Activated CD4-positive, alpha-beta T cell treated with anti-CD3 and anti-CD28 coated beads, Interleukin-10, Interleukin-2, amounts not matched to agents 100 ng/mL and 50 ng/mL, durations not matched to agents 16 hours and 8 hours (primary cell): ENCODE results near the gene AMIGO3.
A peak's percentile ranks its signal among the peaks of the same experiment; 100 is the strongest.
"Not testable (repeated sequence)": the region's sequence is repeated elsewhere in the genome, so short reads cannot be mapped to it uniquely, and the experiment has no call there.

Experiments
- DNase-seq: peaks from one replicate; pipeline ENCODE4 v3.0.0-alpha.2; 2020

Gene AMIGO3, protein sequence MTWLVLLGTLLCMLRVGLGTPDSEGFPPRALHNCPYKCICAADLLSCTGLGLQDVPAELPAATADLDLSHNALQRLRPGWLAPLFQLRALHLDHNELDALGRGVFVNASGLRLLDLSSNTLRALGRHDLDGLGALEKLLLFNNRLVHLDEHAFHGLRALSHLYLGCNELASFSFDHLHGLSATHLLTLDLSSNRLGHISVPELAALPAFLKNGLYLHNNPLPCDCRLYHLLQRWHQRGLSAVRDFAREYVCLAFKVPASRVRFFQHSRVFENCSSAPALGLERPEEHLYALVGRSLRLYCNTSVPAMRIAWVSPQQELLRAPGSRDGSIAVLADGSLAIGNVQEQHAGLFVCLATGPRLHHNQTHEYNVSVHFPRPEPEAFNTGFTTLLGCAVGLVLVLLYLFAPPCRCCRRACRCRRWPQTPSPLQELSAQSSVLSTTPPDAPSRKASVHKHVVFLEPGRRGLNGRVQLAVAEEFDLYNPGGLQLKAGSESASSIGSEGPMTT

DNA sequence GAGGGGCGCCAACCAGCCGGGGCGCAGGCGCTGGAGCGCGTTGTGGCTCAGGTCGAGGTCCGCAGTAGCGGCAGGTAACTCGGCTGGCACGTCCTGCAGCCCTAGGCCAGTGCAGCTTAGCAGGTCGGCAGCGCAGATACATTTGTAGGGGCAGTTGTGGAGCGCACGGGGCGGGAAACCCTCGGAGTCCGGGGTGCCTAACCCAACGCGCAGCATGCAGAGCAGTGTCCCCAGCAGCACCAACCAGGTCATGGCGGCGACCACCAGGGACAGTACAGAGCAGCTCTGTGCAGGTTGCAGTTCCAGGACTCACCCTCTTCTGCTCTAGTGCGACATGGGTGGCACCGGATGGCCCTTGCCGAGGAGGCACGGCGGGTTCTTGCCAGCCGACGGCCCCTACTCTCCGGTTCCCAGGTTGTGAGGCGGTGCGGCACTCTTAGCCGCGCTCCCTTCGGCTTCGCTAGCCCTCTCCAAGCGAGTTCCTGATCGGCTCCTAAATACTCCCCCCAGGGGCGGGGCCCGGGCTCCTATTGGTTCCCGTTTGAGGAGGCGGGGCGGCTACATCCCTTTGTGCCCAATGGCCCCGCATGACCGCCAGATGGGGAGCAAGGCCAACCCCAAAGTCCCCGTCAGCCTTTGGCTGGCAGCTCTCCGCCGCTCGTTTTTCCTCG is at the start of gene AMIGO3:
Gene AMIGO3 (minus strand): TSS at position 471 of the 671 bp plus-strand sequence. CDS start 219 bp downstream, at position 252.
- peak; percentile 94 for DNase-seq

DNA sequence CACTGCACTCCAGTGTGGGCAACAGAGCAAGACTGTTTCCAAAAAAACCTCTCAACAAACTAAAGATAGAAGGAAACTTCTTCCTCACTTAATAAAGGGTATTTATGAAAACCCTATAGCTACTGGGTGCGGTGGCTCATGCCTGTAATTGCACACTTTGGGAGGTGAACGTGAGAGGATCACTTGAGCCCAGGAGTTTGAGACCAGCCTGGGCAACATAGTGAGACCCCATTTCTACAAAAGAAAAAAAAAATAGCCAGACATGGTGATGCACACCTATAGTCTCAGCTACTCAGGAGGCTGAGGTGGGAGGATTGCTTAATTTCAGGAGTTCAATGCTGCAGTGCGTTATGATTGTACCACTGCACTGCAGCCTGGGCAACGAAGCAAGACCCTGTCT is 44.5 kb upstream of the AMIGO3 start:
- no peak for DNase-seq

DNA sequence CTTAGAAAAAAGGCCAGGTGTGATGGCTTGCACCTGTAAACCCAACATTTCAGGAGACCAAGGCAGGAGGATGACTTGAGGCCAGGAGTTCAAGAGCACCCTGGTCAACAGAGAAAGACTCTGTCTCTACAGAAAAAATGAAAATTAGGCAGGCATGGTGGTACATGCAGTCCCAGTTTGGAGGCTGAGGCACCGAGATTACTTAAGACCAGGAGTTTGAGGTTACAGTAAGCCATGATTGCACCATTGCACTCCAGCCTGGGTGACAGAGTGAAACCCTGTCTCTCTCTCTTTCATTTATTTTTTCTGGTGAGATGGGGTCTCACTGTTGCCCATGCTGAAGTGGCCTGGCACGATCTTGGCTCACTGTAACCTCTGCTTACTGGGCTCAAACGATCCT is 42.2 kb upstream of the AMIGO3 start:
- DNase-seq = no peak

DNA sequence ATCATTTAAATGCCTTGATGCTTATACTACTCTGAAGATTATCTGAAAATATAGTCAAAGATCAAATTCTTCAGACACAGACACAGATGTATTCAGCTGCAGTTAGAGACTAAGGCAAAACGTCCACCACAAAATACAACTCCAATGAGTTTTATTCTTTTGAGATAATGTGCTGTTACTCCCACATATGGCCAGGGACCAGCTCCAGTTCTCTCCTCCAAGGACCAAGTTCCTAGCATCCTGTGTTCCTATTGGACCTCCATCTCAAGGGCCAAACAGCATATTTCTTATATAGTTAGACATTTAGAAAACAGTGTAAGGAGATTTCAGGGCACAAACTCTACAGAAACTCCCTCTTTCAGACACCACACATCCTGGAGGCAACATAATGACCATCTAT is 39.7 kb upstream of the AMIGO3 start:
- no peak for DNase-seq

DNA sequence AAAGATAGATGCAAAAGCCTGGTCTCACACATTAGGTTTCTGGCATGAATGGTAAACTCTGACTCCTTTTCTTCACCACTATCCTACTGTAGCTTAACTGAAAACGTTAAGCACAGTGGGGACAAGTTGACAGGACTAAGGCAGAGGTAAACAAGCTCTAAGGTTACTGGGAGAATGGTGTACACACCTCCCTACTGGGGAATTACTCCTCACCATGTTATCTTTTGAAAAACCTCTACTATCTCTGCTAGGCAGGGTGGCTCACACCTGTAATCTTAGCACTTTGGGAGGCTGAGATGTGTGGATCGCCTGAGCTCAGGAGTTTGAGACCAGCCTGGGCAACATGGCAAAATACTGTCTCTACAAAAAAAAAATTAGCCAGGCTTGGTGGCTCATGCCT is 37.7 kb upstream of the AMIGO3 start:
- no peak for DNase-seq

DNA sequence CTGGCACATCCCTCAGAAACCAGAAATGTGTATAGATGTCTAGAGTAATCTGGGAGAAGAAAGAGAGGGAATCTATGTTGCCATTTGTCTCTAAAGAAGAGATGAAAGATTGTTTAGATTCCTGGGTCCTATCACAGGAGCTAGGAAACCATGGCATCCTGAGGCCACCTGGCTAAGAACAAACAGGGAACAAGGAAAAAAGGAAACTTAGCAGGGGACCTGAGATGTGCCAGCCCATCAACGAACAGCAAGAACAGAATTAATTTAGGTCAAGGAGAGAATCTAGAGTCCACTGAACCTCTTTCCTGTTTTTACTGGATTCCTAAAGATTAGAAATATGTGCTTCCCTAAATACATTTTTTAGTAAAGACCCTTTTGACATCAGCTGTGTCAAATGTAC is 36.6 kb upstream of the AMIGO3 start:
- no peak for DNase-seq

DNA sequence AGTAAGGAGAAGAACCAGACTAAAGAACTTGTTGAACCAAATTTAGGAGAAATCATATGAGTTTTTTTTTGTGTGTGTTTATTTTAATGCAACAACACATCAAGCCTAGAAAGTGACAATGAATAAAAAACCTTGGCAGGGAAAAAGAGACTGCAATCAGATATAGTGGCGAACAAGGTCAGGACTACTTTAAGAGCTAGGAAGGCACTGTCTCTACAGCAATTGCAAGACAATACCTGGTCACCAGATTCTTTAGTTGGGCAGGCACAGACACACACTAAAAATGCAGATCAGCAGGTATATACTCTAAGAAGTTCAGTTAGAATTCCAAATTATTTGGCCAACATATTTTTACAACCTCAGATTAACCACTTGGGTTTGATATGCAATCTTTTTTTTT is 35.1 kb upstream of the AMIGO3 start:
- DNase-seq = no peak

DNA sequence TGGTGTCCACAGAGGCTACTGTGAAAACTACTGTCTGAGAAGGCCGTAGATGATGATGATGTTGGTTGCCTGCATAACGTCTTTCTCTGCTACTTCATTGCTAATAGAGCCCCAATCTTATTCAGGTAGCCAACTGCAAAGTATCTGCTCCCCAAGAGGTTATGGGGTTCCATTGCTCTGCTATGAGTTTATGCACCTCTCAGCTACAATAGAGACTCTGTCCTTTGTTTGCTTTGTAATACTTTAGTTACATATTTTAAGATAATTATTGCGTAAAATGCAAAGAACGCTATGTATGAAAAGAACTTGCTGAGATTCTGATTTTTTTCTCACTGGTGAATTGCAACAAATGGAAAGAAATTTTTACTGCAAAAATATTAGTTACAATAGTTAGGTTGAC is 32.0 kb upstream of the AMIGO3 start:
- DNase-seq = no peak

DNA sequence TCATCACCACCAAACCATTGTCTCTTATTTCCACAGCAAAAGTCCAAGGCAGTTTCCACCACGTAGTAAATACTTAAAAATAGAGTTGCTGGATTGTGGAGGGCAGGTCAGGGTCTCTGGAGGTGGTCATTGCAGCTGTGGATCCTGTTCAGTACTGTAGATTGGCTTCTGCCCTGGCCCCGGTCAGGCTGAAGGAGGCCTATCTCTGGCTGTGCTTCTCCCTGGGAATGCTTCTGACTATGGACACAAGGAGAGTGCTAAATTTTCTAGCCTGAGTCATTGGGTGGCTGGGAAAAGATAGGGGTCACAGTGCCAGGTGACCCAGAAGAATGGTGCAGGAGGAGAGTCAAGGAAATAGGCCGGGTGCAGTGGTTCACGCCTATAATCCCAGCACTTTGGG is 30.6 kb upstream of the AMIGO3 start:
- no peak for DNase-seq

DNA sequence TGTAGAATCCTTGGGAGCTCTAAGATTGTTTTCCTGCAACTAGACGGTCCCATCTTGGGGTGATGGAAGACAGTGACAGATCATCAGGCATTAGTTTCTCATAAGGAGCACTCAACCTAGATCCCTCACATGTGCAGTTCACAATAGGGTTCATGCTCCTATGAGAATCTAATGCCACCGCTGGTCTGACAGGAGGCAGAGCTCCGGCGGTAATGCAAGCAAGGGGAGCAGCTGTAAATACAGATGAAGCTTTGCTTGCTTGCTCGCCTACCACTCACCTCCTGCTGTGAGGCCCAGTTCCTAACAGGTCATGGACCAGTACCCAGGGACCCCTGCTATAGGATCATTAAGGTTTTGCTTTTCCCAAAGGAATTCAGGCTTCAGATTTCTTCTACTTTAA is 29.4 kb upstream of the AMIGO3 start:
- DNase-seq = not testable (repeated sequence)

DNA sequence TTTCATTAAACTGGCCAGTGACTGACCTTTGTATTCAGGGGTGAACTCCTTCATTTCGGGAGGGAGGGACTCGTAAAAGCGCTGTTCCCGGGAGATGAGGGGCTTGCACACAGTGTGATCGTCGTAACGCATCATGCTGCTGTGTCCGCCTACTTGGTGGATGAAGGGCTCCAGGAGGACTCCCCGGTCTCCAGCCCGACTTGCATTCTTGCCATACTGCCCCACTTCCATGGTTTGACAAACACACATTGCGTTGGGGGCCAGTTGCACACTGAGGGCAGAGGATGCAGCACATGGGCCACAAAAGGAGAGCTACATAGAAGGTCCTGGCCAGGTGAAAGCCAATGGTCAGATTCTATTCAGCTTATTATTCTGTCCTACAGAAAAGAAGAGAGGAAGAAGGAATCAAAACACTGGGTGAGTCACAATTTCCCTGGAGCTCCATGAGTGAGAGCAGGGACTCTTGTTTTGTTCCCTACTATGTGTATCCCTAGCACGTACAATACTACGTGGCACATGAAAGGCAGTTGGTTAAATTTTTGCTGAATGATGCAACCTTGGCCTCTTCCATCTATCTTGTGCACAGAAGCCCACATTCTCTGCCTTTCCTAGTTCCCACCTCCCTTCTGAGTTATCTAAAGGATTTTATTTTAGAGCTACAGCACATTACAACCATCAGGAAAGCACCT is 28.5 kb upstream of the AMIGO3 start:
- no peak for DNase-seq

DNA sequence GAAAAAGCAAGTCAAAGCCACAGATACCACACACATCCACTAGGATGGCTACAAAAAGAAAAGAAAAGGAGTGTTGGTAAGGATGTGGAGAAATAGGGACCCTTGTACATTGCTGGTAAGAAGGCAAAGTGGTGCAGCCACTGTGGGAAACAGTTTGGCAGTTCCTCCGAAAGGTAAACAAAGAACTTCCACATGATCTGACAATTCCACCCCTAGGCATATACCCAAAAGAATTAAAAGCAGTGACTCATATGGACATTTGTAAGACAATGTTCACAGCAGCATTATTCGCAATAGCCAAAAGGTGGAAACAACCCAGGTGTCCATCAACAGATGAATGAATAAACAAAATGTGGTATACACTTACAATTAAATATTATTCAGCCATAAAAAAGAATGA is 26.5 kb upstream of the AMIGO3 start:
- no peak for DNase-seq

DNA sequence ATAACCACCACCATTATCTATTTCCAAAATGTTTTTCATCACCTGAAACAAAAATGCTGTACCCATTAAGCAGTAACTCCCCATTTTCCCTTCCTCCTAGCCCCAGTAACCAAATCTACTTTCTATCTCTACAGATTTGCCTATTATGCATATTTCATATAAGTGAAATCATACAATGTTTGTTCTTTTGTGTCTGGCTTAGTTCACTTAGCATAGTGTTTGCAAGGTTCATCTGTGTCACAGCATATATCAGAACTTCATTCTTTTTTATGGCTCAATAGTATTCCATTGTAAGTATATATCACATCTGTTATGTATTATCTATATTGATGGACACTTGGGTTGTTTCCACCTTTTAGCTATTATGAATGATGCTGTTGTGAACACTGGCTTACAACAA is 20.9 kb upstream of the AMIGO3 start:
- DNase-seq = no peak

DNA sequence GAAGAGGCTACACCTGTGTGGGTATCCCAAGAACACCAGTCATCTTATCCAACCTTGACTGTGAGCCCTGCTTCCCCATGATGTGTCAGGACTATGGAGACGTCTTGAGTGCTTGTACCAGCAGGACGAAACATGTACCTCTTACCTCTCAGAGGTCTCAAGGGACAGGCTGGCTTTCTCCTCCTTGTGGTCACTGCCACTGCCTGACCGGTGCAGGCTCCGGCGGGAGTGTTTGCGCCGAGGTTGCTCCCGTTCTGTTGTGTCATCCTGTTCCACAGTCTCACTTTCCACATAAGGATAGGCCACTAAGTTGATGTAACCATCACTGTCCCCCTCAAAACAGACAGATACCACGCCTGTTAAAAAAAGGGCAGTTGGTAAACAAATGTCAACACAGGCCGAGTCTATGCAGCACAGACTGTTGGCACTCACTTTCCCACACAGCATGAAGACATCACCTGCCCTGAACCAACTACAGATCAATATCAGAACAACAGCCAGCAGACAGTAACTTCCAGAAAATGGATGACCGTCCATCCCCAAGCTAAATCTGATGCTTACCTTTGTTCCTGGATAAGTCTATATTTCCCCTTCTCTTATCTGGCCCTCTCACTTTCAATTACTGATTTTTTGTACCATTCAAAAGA is 18.7 kb upstream of the AMIGO3 start:
- DNase-seq = no peak

DNA sequence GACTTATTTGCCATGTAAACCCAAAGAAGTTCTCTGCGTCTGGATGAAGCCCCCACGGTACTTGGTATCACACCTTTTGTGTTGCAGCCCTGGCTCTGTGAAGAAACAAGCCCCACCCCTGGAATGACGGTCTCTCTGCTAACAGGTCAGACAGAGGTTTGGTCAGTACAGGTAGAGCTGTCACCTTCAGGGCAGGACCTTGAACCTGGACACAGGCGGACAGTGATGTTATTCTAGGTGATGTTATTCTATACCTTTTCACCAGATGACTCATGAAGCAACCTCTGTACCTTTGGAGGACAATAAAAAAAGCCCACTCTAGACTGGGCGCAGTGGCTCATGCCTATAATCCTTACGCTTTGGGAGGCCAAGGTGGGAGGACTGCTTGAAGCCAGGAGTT is 15.3 kb upstream of the AMIGO3 start:
- no peak for DNase-seq

DNA sequence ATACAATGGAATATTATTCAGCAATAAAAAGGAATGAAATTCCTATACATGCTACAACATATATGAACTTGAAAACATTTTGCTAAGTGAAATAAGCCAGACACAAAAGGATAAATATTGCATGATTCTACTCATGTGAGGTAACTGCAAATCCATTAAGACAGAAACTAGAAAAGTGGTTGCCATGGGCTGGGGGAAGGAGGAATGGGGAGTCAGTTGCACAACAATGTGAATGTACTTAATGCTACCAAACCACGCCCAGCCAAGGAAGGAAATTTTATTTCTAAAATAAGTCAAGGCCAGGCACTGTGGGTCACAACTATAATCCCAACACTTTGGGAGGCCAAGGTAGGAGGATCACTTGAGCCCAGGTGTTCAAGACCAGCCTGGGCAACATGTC is 14.1 kb upstream of the AMIGO3 start:
- DNase-seq = no peak

DNA sequence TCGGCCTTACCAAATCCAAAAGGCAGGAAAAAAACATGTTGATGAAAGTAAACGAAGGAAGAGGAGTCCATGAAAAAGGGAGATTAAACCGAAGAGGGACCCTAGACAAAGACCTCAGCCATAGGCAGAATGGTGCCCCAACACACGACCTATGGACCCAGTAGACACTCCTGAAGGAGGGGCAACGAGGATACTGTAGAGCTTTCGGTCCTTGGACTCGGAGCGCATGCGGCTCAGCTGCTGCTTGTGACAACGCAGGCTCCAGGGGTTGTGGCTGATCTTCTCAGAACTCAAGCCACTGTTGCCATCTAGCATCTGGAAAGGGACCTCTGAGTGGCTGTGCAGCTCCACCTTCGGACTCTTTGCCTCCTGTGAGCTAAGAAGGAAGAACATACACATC is 13.1 kb upstream of the AMIGO3 start:
- DNase-seq = no peak

DNA sequence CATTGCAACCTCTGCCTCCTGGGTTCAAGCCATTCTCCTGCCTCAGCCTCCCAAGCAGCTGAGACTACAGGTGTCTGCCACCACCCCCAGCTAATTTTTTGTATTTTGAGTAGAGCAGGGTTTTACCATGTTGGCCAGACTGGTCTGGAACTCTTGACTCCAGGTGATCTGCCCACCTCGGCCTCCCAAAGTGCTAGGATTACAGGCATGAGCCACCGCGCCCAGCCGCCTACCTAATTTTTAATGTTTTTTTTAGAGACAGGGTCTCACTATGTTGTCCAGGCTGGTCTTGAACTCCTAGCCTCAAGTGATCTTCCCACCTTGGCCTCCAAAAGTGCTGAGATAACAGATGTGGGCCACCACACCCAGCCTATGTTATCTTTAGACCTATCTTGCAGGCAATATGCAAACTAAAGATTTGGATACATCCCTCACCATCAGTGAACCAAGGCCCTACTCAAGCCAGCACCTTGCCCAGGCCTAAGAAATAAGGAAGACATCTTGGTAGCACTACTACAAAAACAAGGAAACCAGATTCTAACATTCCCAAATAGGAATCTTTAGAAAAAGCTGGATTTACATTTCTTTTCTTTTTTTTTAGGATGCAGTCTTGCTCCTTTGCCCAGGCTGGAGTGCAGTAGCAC is 10.6 kb upstream of the AMIGO3 start:
- no peak for DNase-seq

DNA sequence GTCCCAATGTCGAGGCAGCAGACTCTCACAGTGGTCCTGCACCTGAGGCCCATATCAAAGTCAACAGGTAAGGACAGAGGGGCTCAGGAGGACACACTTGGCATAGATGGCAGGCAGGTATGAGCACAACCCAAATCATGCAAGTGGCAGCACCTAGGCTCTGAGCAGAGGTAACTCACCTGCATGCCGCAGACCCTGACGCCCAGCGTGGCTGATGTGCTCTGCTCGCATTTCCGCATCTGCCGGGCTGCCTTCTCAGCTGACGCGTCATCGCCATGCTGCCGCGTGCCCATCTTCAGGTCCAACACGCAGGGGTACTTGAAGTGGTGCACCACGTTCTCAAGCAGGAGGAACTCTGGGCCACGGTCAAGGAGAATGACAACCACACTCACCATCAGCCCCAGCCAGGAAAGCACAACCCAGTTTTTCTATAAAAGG is 8.5 kb upstream of the AMIGO3 start:
- DNase-seq = no peak

DNA sequence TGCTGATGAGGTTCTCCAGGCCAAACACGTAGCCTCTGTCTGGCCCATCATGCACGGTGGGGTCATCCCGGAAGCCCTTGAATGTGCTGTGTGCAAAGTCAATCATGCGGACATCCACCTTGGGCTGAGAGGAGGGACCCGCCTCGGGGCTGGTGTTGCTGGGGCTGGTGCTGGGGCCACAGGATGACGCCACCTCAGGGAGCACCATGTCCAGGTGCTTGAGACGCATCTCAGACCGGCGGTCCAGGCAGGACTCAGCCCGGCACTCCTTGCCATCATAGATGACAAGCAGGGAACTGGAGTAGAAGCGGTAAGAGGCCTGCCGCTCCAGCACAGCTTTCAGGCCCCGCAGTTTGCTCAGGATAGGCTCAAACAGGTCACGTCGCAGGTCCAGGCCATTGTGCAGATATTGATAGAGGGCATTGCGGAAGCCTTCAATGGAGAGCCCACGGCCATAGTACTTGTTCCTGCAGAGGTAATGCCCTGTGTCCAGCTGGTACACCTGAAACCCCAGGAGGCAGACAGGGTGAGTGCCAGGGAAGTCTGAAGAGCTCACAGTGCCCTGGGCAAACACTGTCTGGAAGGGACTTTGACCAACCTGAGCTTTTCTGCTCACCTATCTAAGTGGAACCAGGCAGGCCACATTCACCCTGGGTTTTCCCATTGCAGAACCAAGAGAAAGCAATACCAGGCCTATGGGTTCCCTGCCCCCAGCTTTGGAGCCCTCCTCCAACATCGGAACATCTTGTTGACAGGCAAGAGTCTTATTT is 7.9 kb upstream of the AMIGO3 start:
- DNase-seq = no peak

DNA sequence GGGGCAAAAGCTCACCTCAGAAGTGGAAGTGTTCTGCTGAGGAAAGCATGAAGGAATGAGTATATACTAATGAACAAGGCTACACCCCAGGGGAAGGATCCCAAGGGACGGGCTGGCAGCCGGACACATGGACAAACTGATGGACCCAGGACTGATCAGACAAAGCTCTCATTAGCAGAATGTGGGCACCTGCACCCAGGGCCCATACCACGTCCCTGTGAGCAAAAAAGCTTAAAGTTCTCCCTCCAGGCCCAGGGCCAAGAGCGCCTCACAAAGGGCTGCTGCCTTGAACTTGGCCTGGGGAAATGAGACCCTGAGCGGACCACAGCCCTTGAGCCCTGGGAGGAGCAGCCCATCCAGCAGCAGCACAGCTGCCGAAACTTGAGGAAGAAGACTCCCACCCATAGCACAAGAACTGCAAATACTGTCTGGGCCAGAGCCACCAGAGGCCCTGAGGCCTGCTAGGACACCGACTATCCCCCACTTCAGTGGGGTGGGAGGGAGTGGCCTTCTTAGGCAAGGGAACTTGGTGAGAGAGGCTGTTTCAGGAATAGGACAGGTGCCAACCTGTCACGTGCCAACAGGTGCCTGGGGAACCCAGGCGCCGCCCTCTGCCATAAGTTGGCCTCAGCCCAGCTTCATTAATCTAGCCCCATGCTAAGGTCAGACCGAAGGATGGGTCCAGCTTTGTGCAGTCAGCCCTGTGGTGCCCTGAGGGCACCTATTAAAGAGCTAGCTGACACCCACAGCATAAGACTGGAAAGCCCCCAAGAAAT is 6.6 kb upstream of the AMIGO3 start:
- no peak for DNase-seq
